Measurements from ENCODE around the gene PADI3. TPM values are rescaled to one million over a fixed set of nuclear protein-coding genes. Genes with fewer than 3 reads are reported as not detected.
"Not testable (repeated sequence)": the region's sequence is repeated elsewhere in the genome, so short reads cannot be mapped to it uniquely, and the experiment has no call there.

The PADI3 gene
- total RNA-seq, 1 experiment from 2014 or later, result 0.21 TPM

- peak; percentile 71 for DNase-seq (ENCODE audit: low read depth, low spot score)
- in situ Hi-C loops (cut with HindIII; ENCODE audit: low pct_unique_long_range_greater_than_20kb, low sequenced_read_pairs), result no loop called here
Observed at GRCh38 chr1:17233675-17234320, 15.1 kb upstream of the PADI3 start.

GRCh38 chr1:17234405-17234804 is 14.5 kb upstream of the PADI3 start:
- in situ Hi-C loops (cut with HindIII; ENCODE audit: low pct_unique_long_range_greater_than_20kb, low sequenced_read_pairs), result no loop called here
- DNase-seq (ENCODE audit: low read depth, low spot score), result no peak

DNA sequence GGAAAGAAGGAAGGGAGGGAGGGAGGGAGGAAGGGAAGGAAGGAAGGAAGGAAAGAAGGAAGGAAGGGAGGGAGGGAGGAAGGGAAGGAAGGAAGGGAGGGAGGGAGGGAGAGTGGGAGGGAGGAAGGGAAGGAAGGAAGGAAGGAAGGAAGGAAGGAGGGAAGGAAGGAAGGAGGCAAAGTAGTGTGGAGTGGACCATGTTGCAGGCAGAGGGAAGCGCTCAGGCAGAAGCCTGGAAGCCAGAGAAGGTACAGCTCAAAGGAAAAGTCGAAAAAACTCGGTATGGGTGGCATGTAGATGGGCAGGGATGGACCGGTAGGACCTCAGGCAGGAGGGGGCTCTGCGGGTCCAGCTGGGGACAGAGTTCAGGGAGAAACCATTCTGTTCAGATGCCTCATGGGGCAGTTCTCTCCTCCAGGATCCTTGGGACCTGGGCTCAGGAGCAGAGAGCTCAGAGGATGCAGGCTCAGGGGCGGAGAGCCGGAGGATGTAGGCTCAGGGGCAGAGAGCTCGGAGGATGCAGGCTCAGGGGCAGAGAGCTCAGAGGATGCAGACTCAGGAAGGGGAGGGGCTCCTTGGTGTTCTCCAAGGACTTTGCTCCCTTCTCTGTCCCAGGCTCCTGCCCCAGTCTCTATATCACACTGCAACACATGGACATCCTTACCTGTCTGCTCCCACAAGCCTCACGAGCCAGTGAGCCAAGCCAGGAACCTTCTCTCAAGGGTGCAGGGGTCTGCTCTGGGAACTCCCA is 13.6 kb upstream of the PADI3 start:
- DNase-seq (ENCODE audit: low read depth, low spot score), result no peak
- in situ Hi-C loops (cut with HindIII; ENCODE audit: low pct_unique_long_range_greater_than_20kb, low sequenced_read_pairs), result no loop called here

- peak; percentile 88 for DNase-seq (ENCODE audit: low read depth, low spot score)
- in situ Hi-C loops (cut with HindIII; ENCODE audit: low pct_unique_long_range_greater_than_20kb, low sequenced_read_pairs), result no loop called here
Observed at GRCh38 chr1:17236779-17237560, 11.9 kb upstream of the PADI3 start.

DNA sequence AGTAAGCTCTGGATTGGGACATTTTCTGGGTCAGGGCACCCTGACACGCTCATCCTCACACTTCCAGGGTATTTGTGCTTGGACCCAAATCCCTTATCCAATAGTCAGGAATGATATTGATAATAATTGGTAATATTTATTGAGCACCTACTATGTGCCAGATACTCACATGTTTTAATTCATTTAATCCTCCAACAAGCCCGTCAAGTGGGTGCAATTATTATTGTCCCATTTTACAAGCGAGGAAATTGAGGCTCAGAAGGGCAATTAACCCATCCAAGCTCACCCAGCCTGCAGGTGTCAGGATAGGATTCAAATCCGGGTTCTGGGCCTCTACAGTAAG is 11.4 kb upstream of the PADI3 start:
- in situ Hi-C loops (cut with HindIII; ENCODE audit: low pct_unique_long_range_greater_than_20kb, low sequenced_read_pairs), result no loop called here
- no peak for DNase-seq (ENCODE audit: low read depth, low spot score)

DNA sequence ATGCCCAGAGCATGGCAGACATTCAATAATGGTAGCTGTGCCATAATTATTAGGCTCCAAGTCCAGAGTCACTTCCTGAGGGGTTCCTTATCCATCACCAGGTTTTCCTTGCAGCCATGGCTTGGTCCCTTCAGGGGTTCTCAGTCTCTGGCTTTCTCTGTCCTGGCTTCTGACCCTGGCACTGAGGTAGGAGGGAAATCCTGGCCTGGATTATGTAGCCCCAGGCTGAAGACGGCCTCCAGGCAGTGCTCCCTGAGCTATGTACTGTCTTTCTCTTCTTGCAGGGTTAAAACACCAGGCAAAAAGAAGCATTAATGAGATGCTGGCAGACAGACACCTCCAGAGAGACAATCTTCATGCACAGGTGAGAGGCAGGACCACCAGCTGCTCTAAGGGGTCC is 9.5 kb upstream of the PADI3 start:
- in situ Hi-C loops (cut with HindIII; ENCODE audit: low pct_unique_long_range_greater_than_20kb, low sequenced_read_pairs), result no loop called here

GRCh38 chr1:17241011-17241779 is 7.7 kb upstream of the PADI3 start:
- in situ Hi-C loops (cut with HindIII; ENCODE audit: low pct_unique_long_range_greater_than_20kb, low sequenced_read_pairs); DNase-seq (ENCODE audit: low read depth, low spot score): not testable (repeated sequence)

More for the DNA sequence above, 9.5 kb upstream of the PADI3 start:
- peak; percentile 83 for DNase-seq (ENCODE audit: low read depth, low spot score)

- DNase-seq (ENCODE audit: low read depth, low spot score); in situ Hi-C loops (cut with HindIII; ENCODE audit: low pct_unique_long_range_greater_than_20kb, low sequenced_read_pairs): not testable (repeated sequence)
Observed at GRCh38 chr1:17241780-17242074, 7.2 kb upstream of the PADI3 start.

GRCh38 chr1:17243274-17243673 is 5.6 kb upstream of the PADI3 start:
- in situ Hi-C loops (cut with HindIII; ENCODE audit: low pct_unique_long_range_greater_than_20kb, low sequenced_read_pairs), result no loop called here
- no peak for DNase-seq (ENCODE audit: low read depth, low spot score)

- DNase-seq (ENCODE audit: low read depth, low spot score), result no peak
- in situ Hi-C loops (cut with HindIII; ENCODE audit: low pct_unique_long_range_greater_than_20kb, low sequenced_read_pairs), result no loop called here
Observed at GRCh38 chr1:17244821-17245740, 3.8 kb upstream of the PADI3 start.

DNA sequence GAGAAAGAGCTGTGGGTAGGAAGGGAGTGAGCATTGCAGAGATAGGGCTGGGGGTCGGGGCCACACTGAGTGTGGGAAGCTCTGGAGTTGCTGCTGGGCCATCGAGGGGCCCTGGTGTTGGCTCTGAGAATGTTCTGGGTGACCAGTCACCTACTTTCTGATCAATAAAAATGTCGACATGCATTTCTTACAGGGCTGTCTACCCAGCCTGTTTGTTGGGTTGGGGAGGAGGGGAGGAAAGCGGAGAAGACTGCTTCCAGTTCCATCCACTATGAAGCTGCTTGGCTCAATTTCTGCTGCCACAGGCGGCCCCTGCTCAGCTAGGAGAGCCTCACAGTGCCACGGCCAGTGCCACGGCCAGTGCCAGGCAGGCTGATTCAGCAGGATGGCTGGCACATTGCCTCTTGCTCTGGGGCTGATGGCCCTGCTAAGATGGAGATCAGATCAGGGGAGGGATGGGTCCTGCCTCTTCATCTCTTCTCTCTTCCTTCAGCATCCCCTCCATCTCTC is 3.0 kb upstream of the PADI3 start:
- in situ Hi-C loops (cut with HindIII; ENCODE audit: low pct_unique_long_range_greater_than_20kb, low sequenced_read_pairs), result no loop called here
- DNase-seq (ENCODE audit: low read depth, low spot score), result no peak

GRCh38 chr1:17246971-17247370 is 1.9 kb upstream of the PADI3 start:
- DNase-seq (ENCODE audit: low read depth, low spot score), result no peak
- in situ Hi-C loops (cut with HindIII; ENCODE audit: low pct_unique_long_range_greater_than_20kb, low sequenced_read_pairs), result no loop called here

- peak; percentile 24 for DNase-seq (ENCODE audit: low read depth, low spot score)
- in situ Hi-C loops (cut with HindIII; ENCODE audit: low pct_unique_long_range_greater_than_20kb, low sequenced_read_pairs), result no loop called here
Observed at GRCh38 chr1:17250601-17251000, 1.7 kb downstream of the PADI3 start.

DNA sequence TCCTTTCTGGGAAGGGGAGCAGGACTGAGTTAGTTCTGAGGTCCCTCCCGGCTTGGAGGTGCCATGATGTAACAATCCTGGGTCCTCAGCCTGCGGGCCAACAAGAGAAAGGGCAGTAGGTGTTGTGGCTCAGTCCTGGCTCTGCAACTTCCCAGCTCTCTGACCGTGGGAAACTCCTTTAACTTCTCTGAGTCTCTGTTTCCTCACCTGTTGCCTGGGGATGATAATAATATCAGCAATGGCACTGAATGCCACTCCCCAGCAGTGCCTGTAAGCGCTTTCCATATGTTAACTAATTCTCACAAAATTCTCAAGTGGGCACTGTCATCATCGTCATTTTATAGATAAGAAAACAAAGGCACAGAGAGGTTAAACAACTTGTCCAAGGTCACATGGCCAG is 2.3 kb downstream of the PADI3 start:
- in situ Hi-C loops (cut with HindIII; ENCODE audit: low pct_unique_long_range_greater_than_20kb, low sequenced_read_pairs), result no loop called here
- DNase-seq (ENCODE audit: low read depth, low spot score), result no peak

DNA sequence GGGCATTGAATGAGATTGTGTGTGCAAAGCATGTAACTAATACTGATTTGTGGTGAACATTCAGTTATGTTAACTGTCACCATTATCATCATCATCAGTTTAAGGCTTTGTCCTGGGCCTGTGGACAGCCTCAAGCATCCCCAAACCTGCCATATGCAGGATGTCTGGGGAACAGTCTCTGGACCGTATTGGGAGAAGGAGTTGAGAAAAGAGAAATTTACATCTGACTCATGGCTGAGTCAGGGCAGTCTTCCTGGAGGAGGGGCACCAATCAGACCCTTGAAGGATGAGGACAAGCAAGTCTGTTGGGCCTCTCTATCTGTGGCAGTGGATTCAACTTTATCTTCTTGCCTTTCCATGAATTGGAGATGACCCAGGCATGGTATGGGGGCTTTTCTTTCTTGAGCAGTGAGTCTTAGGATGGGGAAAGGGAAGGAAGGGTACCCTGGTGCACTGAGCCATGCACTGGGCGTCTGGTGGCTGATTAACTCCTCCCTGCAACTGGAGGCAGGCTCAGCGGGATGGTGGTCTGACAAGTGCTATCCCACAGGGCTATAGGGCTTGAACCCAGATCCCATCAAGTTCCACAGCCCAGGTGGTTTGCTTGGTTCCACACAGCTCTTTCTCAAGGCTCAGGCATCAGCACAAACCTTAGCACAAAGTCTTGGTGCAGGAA is 2.9 kb downstream of the PADI3 start:
- in situ Hi-C loops (cut with HindIII; ENCODE audit: low pct_unique_long_range_greater_than_20kb, low sequenced_read_pairs), result no loop called here
- DNase-seq (ENCODE audit: low read depth, low spot score), result no peak

DNA sequence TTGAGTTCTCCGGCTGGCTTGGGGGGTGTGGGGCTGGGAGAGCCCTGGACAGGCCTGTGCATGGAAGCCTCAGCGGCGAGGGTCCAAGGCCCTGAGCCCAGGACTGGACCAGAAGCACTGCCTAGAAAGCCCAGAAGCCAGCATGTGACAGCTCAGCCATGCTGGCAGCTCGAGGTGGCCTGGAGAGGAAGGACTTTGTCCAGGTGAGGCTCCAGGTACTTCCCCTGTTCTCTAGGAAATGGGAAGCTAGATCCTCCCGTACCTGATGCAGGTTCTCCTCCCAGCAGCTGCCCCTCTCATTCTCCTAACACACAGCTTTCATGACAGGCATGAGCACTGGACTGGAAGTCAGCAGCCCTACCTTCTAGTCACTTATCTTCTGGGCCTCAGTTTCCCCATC is 6.4 kb downstream of the PADI3 start:
- DNase-seq (ENCODE audit: low read depth, low spot score), result no peak
- in situ Hi-C loops (cut with HindIII; ENCODE audit: low pct_unique_long_range_greater_than_20kb, low sequenced_read_pairs), result no loop called here
